RWPE1 (cell line): Measurements from ENCODE around the gene ARSB.

Experiments
- CTCF ChIA-PET: fragments of 350-600 bp; sonication (Branson Sonifier 250); formaldehyde crosslinking; extraction: SDS; loops from one replicate; lab custom pipeline; 2021; lab: Yijun Ruan, JAX
- POLR2A ChIA-PET: fragments of 400-600 bp; formaldehyde crosslinking; extraction: SDS; loops from one replicate; lab custom pipeline; 2020; ENCODE audit warnings: antibody characterized with exemption; ENCODE audit not compliant: low non-redundant PET; lab: Yijun Ruan, JAX
- DNase-seq: peaks from one replicate; pipeline ENCODE4 v3.0.0; 2012; ENCODE audit warnings: low spot score
- H3K27ac ChIP-seq: fragments of 450-650 bp; 2 replicates; pipeline ENCODE4 v1.5.1; 2017
- CTCF ChIP-seq: fragments of 450-650 bp; conservative IDR thresholded peaks from 2 replicates; pipeline ENCODE4 v1.5.1; 2017; ENCODE audit warnings: low read depth, mild to moderate bottlenecking

ARSB gene

GRCh38 chr5:79002374-79002773 lies 17.3 kb upstream of the ARSB start:
- H3K27ac ChIP-seq: no peak overlapping the region
- no peak for DNase-seq
- no peak for TF ChIP-seq CTCF
- ChIA-PET CTCF (interaction anchor here (0.6 kb wide), 1 partner anchor 403 kb away, joined by 4 read pairs; no protein-coding TSS in a partner anchor), POLR2A (no interaction called here)

- ChIA-PET POLR2A (no interaction called here), CTCF (interaction anchor here (1.0 kb wide), 1 partner anchor 23 kb away, joined by 5 read pairs; no protein-coding TSS in a partner anchor)
Observed at GRCh38 chr5:79001471-79001870, 16.4 kb upstream of the ARSB start.

GRCh38 chr5:78997090-78997489 lies 12.0 kb upstream of the ARSB start:
- TF ChIP-seq CTCF: no peak

More at GRCh38 chr5:79001471-79001870, 16.4 kb upstream of the ARSB start:
- DNase-seq: no peak
- no peak for TF ChIP-seq CTCF
- H3K27ac ChIP-seq: no peak overlapping the region

GRCh38 chr5:78995521-78996007 lies 10.5 kb upstream of the ARSB start:
- POLR2A ChIA-PET: no interaction called here

More at GRCh38 chr5:78997090-78997489, 12.0 kb upstream of the ARSB start:
- ChIA-PET POLR2A (no interaction called here), CTCF (interaction anchor here (0.5 kb wide), 1 partner anchor 1113 kb away, joined by 5 read pairs; no protein-coding TSS in a partner anchor)
- H3K27ac ChIP-seq: no peak overlapping the region
- no peak for DNase-seq

GRCh38 chr5:78993165-78993564 lies 8.1 kb upstream of the ARSB start:
- ChIA-PET POLR2A (no interaction called here), CTCF (no interaction called here)
- no peak for TF ChIP-seq CTCF
- DNase-seq: no peak
- H3K27ac ChIP-seq: no peak overlapping the region

More at GRCh38 chr5:78995521-78996007, 10.5 kb upstream of the ARSB start:
- DNase-seq: no peak
- CTCF ChIA-PET: interaction anchor here (0.6 kb wide), 1 partner anchor 48 kb away, joined by 4 read pairs; no protein-coding TSS in a partner anchor
- no peak overlapping the region for H3K27ac ChIP-seq
- no peak for TF ChIP-seq CTCF

GRCh38 chr5:78992146-78992545 lies 7.0 kb upstream of the ARSB start:
- POLR2A ChIA-PET: no interaction called here
- no peak overlapping the region for H3K27ac ChIP-seq
- no peak for TF ChIP-seq CTCF
- no peak for DNase-seq
- CTCF ChIA-PET: interaction anchor here (0.5 to 0.6 kb wide), 2 partner anchors 212 to 1402 kb away, joined by 5 read pairs; no protein-coding TSS in a partner anchor
